22Rv1 (cell line): ENCODE data around the gene NDUFAF7.

Experiments used
- H3K27ac ChIP-seq: fragments of 450-650 bp; 2 replicates; pipeline ENCODE4 v1.5.1; 2017
- ZFX ChIP-seq: fragments of 450-650 bp; IDR thresholded peaks from 2 replicates; pipeline ENCODE4 v1.6.1; 2017; ENCODE audit warnings: antibody characterized with exemption, borderline replicate concordance
- TF ChIP-seq, protein P1 (sequence below): fragments of 450-650 bp; IDR thresholded peaks from 2 replicates; pipeline ENCODE4 v1.5.1; 2017; ENCODE audit warnings: mild to moderate bottlenecking

NDUFAF7 gene, protein sequence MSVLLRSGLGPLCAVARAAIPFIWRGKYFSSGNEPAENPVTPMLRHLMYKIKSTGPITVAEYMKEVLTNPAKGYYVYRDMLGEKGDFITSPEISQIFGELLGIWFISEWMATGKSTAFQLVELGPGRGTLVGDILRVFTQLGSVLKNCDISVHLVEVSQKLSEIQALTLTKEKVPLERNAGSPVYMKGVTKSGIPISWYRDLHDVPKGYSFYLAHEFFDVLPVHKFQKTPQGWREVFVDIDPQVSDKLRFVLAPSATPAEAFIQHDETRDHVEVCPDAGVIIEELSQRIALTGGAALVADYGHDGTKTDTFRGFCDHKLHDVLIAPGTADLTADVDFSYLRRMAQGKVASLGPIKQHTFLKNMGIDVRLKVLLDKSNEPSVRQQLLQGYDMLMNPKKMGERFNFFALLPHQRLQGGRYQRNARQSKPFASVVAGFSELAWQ

DNA sequence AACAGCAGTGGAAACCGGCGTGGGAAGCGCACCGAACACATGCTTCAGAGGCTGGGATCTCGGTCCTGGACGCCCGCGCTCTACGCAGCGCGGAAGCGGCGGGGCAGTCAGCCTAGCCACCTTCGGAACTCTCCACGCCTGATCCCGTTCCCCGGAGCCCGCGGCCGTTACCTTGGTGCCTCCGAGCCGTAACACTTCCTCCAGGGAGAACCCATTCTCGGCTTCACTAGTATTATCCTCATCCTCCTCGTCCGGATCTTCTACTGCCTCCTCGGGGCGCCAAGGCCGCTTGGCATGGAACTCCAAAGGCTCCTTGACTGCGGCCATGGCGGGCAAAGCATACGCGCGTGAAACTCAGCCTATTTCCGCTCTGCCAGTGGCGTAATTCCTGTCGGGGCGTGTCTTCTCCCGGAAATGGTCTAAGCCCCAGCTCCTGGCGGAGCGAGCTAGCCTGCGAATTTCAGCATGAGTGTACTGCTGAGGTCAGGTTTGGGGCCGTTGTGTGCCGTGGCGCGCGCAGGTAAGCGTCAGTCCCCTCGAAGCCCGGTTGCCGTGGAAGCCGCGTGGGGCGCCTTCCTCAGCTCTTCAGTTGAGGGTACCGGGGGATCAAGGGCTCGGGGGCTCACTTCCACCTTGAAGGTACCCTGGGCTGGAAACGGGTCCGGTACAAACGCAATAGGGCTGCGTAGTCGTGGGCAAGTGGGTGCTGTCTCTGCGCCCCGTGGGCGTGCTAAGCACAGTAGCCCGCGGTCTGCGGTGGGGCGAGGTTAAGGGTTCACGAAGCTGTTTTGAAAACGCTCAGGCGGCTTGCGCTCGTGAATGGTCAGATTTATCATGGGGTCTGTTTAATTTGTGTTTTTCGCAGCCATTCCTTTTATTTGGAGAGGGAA, at the start of gene NDUFAF7, which contains the start of gene CEBPZ:
Gene NDUFAF7, plus strand, starts transcription at position 418 of the 890 bp plus-strand sequence. Its CDS starts 48 bp downstream, at position 466.
Gene CEBPZ, minus strand, starts transcription at position 356 of the 890 bp plus-strand sequence. Its CDS starts 29 bp downstream, at position 327.
- H3K27ac ChIP-seq = peak within 1 kb of the TSS; percentile 85
- TF ChIP-seq ZFX = no peak
- TF ChIP-seq, protein P1, sequence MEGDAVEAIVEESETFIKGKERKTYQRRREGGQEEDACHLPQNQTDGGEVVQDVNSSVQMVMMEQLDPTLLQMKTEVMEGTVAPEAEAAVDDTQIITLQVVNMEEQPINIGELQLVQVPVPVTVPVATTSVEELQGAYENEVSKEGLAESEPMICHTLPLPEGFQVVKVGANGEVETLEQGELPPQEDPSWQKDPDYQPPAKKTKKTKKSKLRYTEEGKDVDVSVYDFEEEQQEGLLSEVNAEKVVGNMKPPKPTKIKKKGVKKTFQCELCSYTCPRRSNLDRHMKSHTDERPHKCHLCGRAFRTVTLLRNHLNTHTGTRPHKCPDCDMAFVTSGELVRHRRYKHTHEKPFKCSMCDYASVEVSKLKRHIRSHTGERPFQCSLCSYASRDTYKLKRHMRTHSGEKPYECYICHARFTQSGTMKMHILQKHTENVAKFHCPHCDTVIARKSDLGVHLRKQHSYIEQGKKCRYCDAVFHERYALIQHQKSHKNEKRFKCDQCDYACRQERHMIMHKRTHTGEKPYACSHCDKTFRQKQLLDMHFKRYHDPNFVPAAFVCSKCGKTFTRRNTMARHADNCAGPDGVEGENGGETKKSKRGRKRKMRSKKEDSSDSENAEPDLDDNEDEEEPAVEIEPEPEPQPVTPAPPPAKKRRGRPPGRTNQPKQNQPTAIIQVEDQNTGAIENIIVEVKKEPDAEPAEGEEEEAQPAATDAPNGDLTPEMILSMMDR = no peak

GRCh38 chr2:37181726-37182684, 49.5 kb upstream of the NDUFAF7 start:
- H3K27ac ChIP-seq = no peak overlapping the region
- no peak for TF ChIP-seq ZFX
- TF ChIP-seq, protein P1 = no peak

DNA sequence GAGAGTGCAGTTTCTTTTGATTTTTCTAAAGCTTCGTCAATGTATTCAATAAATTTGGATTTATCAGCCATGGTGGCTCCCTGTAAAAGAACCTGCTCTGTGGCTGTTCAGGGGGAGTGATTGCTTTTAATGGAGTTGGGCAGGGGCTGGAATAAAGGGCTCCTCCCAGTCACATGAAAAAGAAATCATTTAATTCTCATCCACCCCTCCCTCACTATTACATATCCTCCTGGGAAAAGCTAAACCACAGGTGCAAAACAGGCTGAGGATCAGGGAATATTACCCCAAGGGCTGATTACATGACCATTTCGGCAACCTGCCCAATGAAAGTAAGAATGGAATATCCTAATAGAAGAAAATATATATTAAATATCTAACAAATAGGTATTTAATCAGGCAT, 42.9 kb upstream of the NDUFAF7 start, which contains the start of gene SULT6B1:
Gene SULT6B1, minus strand, starts transcription at position 101 of the 400 bp plus-strand sequence. Its CDS starts 30 bp downstream, at position 71.
- TF ChIP-seq ZFX = no peak
- TF ChIP-seq, protein P1 = no peak
- no peak within 1 kb of the TSS for H3K27ac ChIP-seq

- H3K27ac ChIP-seq = no peak overlapping the region
- no peak for TF ChIP-seq ZFX
- TF ChIP-seq, protein P1 = no peak
Observed at GRCh38 chr2:37189452-37190153, 41.9 kb upstream of the NDUFAF7 start.

- TF ChIP-seq ZFX = no peak
- TF ChIP-seq, protein P1 = no peak
- no peak overlapping the region for H3K27ac ChIP-seq
Observed at GRCh38 chr2:37190290-37190689, 41.2 kb upstream of the NDUFAF7 start.

GRCh38 chr2:37191253-37191652, 40.2 kb upstream of the NDUFAF7 start:
- no peak overlapping the region for H3K27ac ChIP-seq
- TF ChIP-seq ZFX = no peak
- TF ChIP-seq, protein P1 = no peak
